Osteocyte (in vitro differentiated cells): ENCODE results near the gene NPDC1. TPM values are rescaled to one million over a fixed set of nuclear protein-coding genes. Genes with fewer than 3 reads are reported as not detected.

Source experiments
- DNase-seq: peaks from one replicate; pipeline ENCODE4 v3.0.0; 2021; ENCODE audit warnings: mixed read lengths; ENCODE audit not compliant: unreplicated experiment; ENCODE audit errors: extremely low spot score
- H3K27ac Mint-ChIP-seq: one replicate; pipeline ENCODE4 v1.8.0; 2021; ENCODE audit warnings: mild to moderate bottlenecking, mixed read lengths; ENCODE audit not compliant: unreplicated experiment
- H3K27me3 Mint-ChIP-seq: one replicate; pipeline ENCODE4 v1.8.0; 2021; ENCODE audit warnings: mixed read lengths; ENCODE audit not compliant: unreplicated experiment
- H3K36me3 Mint-ChIP-seq: one replicate; pipeline ENCODE4 v1.8.0; 2021; ENCODE audit warnings: mixed read lengths; ENCODE audit not compliant: unreplicated experiment
- H3K4me1 Mint-ChIP-seq: one replicate; pipeline ENCODE4 v1.8.0; 2021; ENCODE audit warnings: mixed read lengths; ENCODE audit not compliant: unreplicated experiment
- H3K4me3 Mint-ChIP-seq: one replicate; pipeline ENCODE4 v1.8.0; 2021; ENCODE audit warnings: mild to moderate bottlenecking, moderate library complexity, mixed read lengths; ENCODE audit not compliant: unreplicated experiment
- H3K9me3 Mint-ChIP-seq: one replicate; pipeline ENCODE4 v1.8.0; 2021; ENCODE audit warnings: mixed read lengths; ENCODE audit not compliant: unreplicated experiment
- CTCF ChIP-seq: fragments of 200-600 bp; sonication (generic); IDR thresholded peaks from 2 replicates; pipeline ENCODE4 v1.5.0; 2021; ENCODE audit warnings: antibody characterized with exemption, mild to moderate bottlenecking, moderate library complexity
- total RNA-seq: library from RNA; stranded (reverse); gene quantifications from 2 replicates; pipeline ENCODE4 v1.2.1, GENCODE V29; 2021

The NPDC1 gene
- total RNA-seq, 1 donor from 2014 or later: 91.0 TPM

- H3K9me3 Mint-ChIP-seq: no peaks in the 10 kb centered on the region
- no peak for TF ChIP-seq CTCF
- H3K4me1 Mint-ChIP-seq: peaks cover 45% of the 10 kb centered on the region
- H3K27ac Mint-ChIP-seq: no peak within 1 kb of the TSS
- H3K36me3 Mint-ChIP-seq: no peaks in the 10 kb centered on the region
- no peaks in the 10 kb centered on the region for H3K27me3 Mint-ChIP-seq
- DNase-seq: no peak
- no peak within 1 kb of the TSS for H3K4me3 Mint-ChIP-seq
These were observed 49.4 kb downstream of the NPDC1 start, which contains the start of gene CLIC3 for GRCh38 chr9:136996361-136997292. TSS of gene CLIC3 (minus strand) at chr9:136996568. CDS start at chr9:136996543, 25 bp downstream.

DNA sequence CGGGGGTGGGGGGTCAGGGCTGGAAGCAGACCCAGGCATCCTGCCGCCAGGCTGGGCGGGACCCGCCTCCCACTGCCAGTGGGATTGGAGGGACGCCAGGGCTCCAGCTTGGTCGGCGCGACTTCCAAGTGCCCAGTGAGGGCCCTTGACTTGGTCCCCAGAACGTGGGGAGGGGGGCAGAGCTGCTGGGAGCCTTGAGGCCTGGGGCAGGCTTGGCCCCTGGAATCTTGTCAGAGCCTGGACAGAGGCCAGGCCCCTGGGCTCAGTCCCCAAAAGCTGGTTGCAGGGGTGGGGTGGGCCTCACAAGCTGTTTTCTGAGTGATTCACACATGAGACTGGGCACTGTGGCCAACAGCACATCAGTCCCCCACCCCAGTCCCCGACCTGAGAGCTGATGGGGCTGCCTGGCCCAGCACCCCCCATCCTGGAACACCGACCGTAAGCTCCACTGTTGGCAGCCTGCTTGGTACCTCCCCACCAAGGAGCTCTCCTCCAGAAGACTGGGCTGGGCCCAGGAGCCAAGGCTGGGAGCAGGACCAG, 50.1 kb downstream of the NPDC1 start:
- H3K9me3 Mint-ChIP-seq: no peaks in the 10 kb centered on the region
- no peaks in the 10 kb centered on the region for H3K27me3 Mint-ChIP-seq
- no peaks in the 10 kb centered on the region for H3K36me3 Mint-ChIP-seq
- no peak overlapping the region for H3K27ac Mint-ChIP-seq
- TF ChIP-seq CTCF: no peak
- no peak overlapping the region for H3K4me3 Mint-ChIP-seq
- H3K4me1 Mint-ChIP-seq: peaks cover 45% of the 10 kb centered on the region
- DNase-seq: no peak

DNA sequence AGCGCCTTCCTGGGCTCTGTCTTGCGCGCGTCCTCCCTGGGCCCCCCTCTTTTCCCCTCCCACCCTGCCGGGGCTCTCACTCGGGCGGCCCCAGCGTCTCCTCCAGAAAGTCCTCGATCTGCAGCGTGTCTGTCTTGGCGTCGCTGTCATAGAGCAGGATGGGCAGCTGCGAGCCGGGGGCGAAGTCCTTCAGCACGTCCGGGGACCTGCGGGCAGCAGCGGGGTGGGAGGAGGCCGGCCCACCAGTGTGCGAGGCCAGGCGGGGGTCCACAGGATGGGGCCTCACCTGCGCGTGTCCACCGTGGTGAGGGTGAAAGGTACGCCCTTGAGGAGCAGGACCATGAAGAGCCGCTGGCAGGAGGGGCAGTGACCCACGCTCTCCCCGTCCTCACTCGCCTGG, 50.6 kb downstream of the NPDC1 start:
- Mint-ChIP-seq H3K4me3 (no peak overlapping the region), H3K9me3 (no peaks in the 10 kb centered on the region), H3K27ac (no peak overlapping the region), H3K4me1 (peaks cover 41% of the 10 kb centered on the region), H3K27me3 (no peaks in the 10 kb centered on the region), H3K36me3 (no peaks in the 10 kb centered on the region)
- no peak for TF ChIP-seq CTCF
- no peak for DNase-seq

DNA sequence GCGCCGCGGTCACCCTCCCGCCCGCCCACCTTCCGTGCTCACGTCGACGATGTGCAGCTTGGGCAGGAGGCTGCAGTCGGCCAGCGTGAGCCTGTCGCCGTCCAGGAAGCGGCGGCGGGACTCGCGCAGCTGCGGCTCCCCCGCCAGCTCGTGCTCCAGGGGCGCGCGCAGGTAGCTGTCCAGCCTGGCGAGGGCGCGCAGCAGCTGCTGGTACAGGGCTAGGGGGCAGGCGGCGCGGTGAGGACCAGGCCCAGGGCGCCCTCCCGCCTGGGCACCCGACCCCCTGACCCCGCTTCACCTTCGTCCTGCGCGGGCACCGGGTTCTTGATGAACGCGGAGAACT, 51.1 kb downstream of the NPDC1 start:
- Mint-ChIP-seq H3K4me3 (no peak overlapping the region), H3K27me3 (no peaks in the 10 kb centered on the region), H3K27ac (no peak overlapping the region), H3K9me3 (no peaks in the 10 kb centered on the region), H3K36me3 (no peaks in the 10 kb centered on the region), H3K4me1 (peaks cover 36% of the 10 kb centered on the region)
- DNase-seq: no peak
- no peak for TF ChIP-seq CTCF

DNA sequence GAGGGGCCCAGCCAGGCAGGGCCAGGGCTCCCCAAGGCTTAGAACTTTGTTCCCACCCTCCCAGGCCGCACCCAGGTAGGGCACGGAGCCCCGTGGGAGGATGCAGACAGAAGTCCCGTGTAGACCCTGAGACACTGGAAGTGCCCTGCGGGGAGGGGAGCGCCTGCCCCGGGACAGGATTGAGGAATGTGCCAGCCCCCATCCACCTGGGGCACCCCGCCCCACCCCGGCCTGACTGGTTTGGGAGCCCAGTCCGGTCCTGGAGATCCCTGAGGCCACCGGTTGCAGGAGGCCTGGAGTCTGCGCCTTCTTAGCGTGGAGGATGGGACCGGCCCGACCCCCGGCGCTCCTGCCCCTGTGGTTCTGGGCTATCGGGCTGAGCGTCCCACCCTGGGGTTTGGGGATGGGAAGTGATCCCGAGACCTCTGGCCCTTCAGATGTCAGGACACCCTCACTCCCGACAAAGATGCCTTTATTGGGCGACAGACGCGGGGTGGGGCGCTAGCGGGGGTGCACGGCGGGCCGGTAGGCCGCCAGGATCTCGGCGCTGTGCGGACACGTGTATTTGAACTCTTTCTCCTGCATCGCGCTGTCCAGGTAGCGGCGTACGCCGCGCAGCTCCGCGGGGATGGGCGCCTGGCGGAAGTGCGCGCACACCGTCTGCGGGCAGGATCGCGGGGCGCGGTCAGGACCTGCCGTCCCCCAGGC, 51.6 kb downstream of the NPDC1 start:
- no peak for TF ChIP-seq CTCF
- no peak overlapping the region for H3K27ac Mint-ChIP-seq
- H3K27me3 Mint-ChIP-seq: no peaks in the 10 kb centered on the region
- peaks cover 30% of the 10 kb centered on the region for H3K4me1 Mint-ChIP-seq
- H3K36me3 Mint-ChIP-seq: no peaks in the 10 kb centered on the region
- H3K9me3 Mint-ChIP-seq: no peaks in the 10 kb centered on the region
- no peak for DNase-seq
- H3K4me3 Mint-ChIP-seq: no peak overlapping the region
